Hematopoietic multipotent progenitor cell treated with erythropoietin and hydrocortisone succinate and interleukin-3 and kit ligand, for 15 days (in vitro differentiated cells): ENCODE data around the gene DDAH1.
"Not testable (repeated sequence)": the region's sequence is repeated elsewhere in the genome, so short reads cannot be mapped to it uniquely, and the experiment has no call there.

ENCODE experiments used
- DNase-seq: peaks from one replicate; pipeline ENCODE4 v3.0.0-alpha.2; 2015; ENCODE audit warnings: low spot score

The DDAH1 gene

GRCh38 chr1:85359874-85360721, 104.9 kb downstream of the DDAH1 start:
- DNase-seq: no peak

- DNase-seq: no peak
Measured at GRCh38 chr1:85358702-85359438, 106.1 kb downstream of the DDAH1 start.

- DNase-seq: no peak
Measured at GRCh38 chr1:85357817-85358216, 107.1 kb downstream of the DDAH1 start.

GRCh38 chr1:85356130-85356529, 108.8 kb downstream of the DDAH1 start:
- DNase-seq: no peak

- no peak for DNase-seq
Measured at GRCh38 chr1:85352055-85352454, 112.9 kb downstream of the DDAH1 start.

GRCh38 chr1:85351202-85351828, 113.6 kb downstream of the DDAH1 start:
- no peak for DNase-seq

- DNase-seq: no peak
Measured at GRCh38 chr1:85349224-85349623, 115.7 kb downstream of the DDAH1 start.

GRCh38 chr1:85347908-85348307, 117.1 kb downstream of the DDAH1 start:
- DNase-seq: no peak

GRCh38 chr1:85347275-85347674, 117.7 kb downstream of the DDAH1 start:
- DNase-seq: not testable (repeated sequence)

GRCh38 chr1:85344256-85344694, 120.7 kb downstream of the DDAH1 start:
- no peak for DNase-seq

GRCh38 chr1:85343612-85344255, 121.2 kb downstream of the DDAH1 start:
- no peak for DNase-seq

- no peak for DNase-seq
Measured at GRCh38 chr1:85343213-85343611, 121.7 kb downstream of the DDAH1 start.

- DNase-seq: no peak
Measured at GRCh38 chr1:85342207-85342606, 122.8 kb downstream of the DDAH1 start.

- no peak for DNase-seq
Measured at GRCh38 chr1:85340427-85340826, 124.5 kb downstream of the DDAH1 start.

GRCh38 chr1:85339656-85340399, 125.1 kb downstream of the DDAH1 start:
- DNase-seq: no peak

GRCh38 chr1:85339089-85339488, 125.9 kb downstream of the DDAH1 start:
- DNase-seq: no peak

- no peak for DNase-seq
Measured at GRCh38 chr1:85334962-85335361, 130.0 kb downstream of the DDAH1 start.

GRCh38 chr1:85333186-85333585, 131.8 kb downstream of the DDAH1 start:
- DNase-seq: no peak

- DNase-seq: no peak
Measured at GRCh38 chr1:85332575-85332974, 132.4 kb downstream of the DDAH1 start.

- no peak for DNase-seq
Measured at GRCh38 chr1:85330711-85331290, 134.2 kb downstream of the DDAH1 start.

- DNase-seq: no peak
Measured at GRCh38 chr1:85330214-85330631, 134.7 kb downstream of the DDAH1 start.
